ENCODE measurements around the gene ITGB3.

GRCh38 chr17:47223460-47223859 lies 30.2 kb upstream of the ITGB3 start:
- TF ChIP-seq YY1 (IDR thresholded peaks at IDR 0.05; ENCODE audit: insufficient read depth, insufficient read length): no peak
- TF ChIP-seq ZNF274 (IDR thresholded peaks at IDR 0.05; ENCODE audit: low read depth, low read length): no peak

Data from NT2/D1 (cell line).